Fibroblast of skin of abdomen (primary cell): ENCODE data around the gene GCN1.
"Not testable (repeated sequence)": the region's sequence is repeated elsewhere in the genome, so short reads cannot be mapped to it uniquely, and the experiment has no call there.

Source experiments
- DNase-seq: peaks from one replicate; pipeline ENCODE4 v3.0.0-alpha.2; 2013

GCN1 gene

DNA sequence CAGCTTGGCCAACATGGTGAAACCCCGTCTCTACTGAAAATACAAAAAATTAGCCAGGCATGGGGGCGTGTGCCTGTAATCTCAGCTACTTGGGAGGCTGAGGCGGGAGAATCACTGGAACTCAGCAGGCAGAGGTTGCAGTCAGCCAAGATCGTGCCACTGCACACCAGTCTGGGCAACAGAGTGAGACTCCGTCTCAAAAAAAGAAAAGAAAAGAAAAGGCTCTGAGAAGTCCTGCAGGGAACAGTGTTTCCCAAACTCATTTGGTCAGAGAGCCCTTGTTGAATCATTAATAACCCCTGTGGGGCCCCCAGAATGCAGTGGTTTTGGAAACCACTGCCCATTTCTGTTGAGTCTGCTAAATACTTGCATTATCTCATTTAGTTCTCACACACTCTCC, 18.7 kb upstream of the GCN1 start:
- DNase-seq: not testable (repeated sequence)

- no peak for DNase-seq
Observed at GRCh38 chr12:120212301-120212700, 17.8 kb upstream of the GCN1 start.

DNA sequence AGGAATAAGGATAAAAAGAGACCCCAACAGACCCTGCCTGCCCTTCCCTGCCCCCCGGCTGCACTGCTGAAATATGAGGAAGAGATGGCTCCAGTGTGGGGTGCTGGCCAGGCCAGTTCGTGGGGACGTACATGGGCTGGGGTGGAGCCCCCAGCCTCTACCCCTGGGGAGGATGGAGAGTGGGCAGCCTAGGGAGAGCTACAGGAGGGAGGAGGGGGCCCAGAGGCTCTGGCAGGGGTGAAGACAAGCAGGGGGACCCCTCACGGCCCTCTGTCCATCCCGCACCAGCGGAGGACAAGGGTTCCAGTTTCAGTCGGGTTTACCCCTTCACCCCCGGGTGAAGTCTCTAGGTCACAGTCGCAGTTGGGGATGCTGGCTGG, 17.4 kb upstream of the GCN1 start:
- DNase-seq: no peak

- no peak for DNase-seq
Observed at GRCh38 chr12:120211243-120211903, 16.9 kb upstream of the GCN1 start.

DNA sequence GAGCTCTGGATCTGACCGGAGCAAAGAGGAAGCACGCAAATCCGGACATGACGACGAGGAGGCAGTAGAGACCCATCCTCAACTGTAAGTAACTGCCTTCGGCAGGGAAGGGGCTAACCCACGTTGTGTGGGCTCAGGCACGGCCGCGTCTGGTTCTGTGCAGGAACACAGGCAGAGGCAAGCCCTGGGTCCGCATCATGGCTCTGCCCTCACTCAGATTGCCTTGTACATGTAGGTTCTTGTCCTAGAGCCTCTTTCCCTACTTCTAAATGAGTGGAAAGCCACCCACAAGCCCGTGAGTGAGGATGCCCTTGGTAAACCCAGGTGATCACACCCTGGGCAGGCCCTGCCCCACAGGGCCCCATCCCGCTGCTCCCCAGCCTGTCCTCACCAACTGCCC, 15.3 kb upstream of the GCN1 start:
- no peak for DNase-seq

- no peak for DNase-seq
Observed at GRCh38 chr12:120207227-120207626, 12.7 kb upstream of the GCN1 start.

GRCh38 chr12:120206781-120207180, 12.3 kb upstream of the GCN1 start:
- not testable (repeated sequence) for DNase-seq

DNA sequence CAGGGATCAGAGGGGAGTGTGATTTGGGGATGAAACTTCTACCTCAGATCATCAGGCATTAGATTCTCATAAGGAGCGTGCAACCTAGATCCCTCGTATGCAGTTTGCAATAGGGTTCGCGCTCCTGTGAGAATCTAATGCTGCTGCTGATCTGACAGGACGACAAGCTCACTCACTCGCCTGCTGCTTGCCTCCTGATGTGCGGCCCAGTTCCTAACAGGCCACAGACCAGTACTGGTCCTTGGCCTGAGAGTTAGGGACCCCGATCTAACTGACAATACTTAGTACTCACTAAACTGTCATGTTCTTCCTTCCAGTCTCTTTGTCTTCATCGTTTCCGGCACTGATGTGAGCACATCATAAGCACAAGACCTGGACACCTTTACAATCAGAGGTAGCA, 11.7 kb upstream of the GCN1 start:
- no peak for DNase-seq

DNA sequence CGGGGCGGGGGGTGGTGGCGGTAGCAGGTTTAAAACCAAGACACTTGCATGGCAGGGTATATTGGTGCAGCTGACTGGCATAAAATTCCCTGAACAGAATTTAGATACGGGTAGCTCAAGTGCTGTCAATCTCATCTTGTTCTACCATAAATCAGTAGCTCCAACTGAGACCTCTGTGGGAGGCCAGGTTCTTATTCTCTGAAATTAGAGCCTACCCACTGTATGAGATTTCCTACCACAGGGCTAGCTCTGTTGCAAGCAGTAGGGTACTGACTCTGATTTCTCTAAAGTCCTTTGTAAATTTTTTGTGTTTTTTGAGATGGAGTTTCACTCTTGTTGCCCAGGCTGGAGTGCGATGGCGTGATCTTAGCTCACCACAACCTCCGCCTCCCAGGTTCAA, 9.7 kb upstream of the GCN1 start:
- DNase-seq: no peak

- DNase-seq: no peak
Observed at GRCh38 chr12:120200364-120200800, 5.9 kb upstream of the GCN1 start.

DNA sequence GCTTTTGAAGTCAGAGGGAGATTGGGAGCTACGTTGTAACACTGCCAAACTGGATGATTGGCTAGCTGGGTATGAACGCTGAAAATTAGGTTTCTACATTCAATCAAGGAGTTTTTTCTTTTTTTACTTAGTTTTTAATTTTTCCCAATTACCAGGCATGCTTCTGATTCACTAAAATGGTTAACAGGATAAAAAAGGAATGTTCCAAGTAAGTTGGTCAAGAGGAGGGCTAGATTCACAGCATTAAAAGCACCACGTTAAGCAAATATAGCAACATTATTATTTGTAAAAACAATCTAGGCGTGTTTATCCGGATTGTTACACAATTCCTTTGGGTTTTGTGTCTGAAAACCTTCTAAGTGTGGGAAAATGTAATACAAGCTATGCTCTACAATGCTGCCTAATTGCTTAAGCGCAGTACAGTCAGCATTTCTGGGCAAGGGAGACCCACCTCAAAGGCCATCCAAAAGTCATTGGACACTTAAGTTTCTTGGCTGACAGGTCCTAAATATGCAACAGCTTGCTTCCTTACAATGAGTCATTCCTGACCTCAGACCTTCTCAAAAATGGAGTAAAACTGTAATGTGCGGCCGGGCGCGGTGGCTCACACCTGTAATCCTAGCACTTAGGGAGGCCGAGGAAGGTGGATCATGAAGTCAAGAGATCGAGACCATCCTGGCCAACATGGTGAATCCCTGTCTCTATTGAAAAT, 5.2 kb upstream of the GCN1 start:
- DNase-seq: peak; percentile 38

GRCh38 chr12:120199025-120199424, 4.5 kb upstream of the GCN1 start:
- no peak for DNase-seq

- no peak for DNase-seq
Observed at GRCh38 chr12:120197542-120197887, 3.0 kb upstream of the GCN1 start.

DNA sequence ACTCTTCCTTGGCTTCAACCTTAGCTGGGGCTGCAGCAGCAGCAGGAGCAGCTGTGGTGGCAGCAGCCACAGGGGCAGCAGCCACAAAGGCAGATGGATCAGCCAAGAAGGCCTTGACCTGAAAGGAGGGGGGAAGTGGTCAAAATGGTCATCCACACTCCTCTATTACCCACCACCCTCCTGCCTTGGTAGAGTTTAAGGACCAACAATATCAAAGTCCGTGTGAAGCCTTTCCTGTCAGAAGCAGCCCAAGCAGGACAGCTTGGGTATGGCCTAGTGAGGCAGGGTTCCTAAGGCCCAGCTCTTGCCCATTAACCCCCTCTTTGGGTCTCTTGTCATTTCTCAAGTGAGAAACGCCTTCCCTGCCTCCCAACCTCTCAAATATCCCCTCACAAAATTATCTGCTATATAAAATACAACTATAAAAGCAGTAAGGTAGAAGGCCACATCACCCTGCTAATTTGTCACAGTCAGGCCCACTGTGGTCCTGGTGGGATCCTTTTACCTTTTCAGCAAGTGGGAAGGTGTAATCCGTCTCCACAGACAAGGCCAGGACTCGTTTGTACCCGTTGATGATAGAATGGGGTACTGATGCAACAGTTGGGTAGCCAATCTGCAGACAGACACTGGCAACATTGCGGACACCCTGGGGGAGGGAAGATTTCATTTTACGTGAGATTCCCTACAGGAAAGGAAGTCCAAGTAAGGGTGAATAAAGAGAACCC, 2.5 kb upstream of the GCN1 start:
- not testable (repeated sequence) for DNase-seq

- no peak for DNase-seq
Observed at GRCh38 chr12:120196363-120196762, 1.8 kb upstream of the GCN1 start.

- DNase-seq: no peak
Observed at GRCh38 chr12:120194226-120194533, 335 bp downstream of the GCN1 start.

GRCh38 chr12:120193286-120193685, 1.2 kb downstream of the GCN1 start:
- DNase-seq: not testable (repeated sequence)

DNA sequence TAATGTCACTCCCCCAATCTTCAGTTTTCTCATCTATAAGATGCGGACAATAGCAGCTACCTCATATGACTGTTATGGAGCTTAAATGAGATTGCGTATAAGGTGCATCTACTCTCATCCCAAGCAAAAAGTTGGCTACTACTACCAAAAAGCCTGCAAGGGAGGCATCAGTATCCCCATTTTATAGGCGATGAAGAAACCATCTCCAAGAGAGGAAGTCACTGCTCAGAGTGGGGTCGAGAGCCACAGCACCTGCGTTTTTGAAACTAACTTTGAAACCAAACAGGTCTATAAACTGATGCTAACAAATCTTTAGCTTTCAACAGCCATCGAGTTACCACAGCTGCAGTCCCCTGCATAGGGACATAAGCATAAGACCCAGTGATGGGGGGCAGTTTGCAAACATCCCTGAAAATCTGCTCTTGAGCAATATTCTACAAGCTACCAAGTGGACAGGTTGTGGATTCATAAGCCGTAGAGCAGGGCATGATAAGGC, 3.5 kb downstream of the GCN1 start:
- no peak for DNase-seq

GRCh38 chr12:120190386-120190785, 4.1 kb downstream of the GCN1 start:
- DNase-seq: no peak

DNA sequence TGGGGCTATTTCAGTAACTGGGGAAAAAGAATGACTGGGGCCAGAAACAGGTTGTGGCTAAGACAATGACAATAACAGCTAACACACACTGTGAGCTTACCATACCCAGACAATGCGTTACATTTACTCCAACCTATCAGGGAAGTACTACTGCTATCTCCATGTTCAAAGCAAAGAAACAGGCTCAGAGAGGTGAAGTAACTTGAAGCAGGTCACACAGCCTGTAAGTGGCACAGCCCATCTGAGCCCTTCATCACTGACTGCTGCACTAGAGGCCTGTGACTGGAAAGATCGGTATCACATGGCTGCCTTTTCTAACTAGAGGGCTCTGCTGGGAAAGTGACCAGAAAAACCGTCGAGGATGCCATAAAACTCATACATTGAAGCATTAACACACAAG, 7.9 kb downstream of the GCN1 start:
- DNase-seq: no peak

- DNase-seq: no peak
Observed at GRCh38 chr12:120183211-120183631, 11.3 kb downstream of the GCN1 start.

- DNase-seq: no peak
Observed at GRCh38 chr12:120181991-120182631, 12.4 kb downstream of the GCN1 start.

DNA sequence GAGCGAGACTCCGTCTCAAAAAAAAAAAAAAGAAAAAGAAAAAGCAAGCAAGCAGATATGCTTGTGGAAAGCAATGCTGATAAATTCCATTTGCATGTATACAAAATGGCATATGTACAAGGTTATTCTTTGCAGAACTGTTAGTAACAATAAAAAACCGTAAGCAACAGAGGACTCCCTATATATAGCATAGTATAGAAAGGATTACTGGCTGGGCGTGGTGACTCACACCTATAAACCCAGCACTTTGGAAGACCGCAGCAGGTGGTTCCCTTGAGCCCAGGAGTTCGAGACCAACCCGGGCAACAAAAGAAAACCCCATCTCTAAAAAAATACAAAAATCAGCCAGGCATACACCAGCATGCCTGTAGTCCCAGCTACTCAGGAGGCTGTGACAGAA, 13.5 kb downstream of the GCN1 start:
- no peak for DNase-seq
